ENCODE measurements around the gene KLHL15. TPM values are rescaled to one million over a fixed set of nuclear protein-coding genes. Genes with fewer than 3 reads are reported as not detected.

Gene KLHL15
- total and polyA plus RNA-seq, 2 donors from 2014 or later, result 2.2 to 7.2 TPM

GRCh38 chrX:23936180-23936579 lies 90.8 kb downstream of the KLHL15 start:
- Histone ChIP-seq H3K36me3 (ENCODE audit: control insufficient read depth in 2 of 3, insufficient read depth in 3 of 3, low read length in 3 of 3) (no peaks in the 10 kb centered on the region), H3K4me3 (ENCODE audit: low read length in 3 of 3) (no peak overlapping the region), H3K9ac (ENCODE audit: low read length in 3 of 3) (no peak overlapping the region), H3K9me3 (ENCODE audit: control insufficient read depth in 2 of 3, insufficient read depth in 1 of 3, low read length in 3 of 3) (no peaks in the 10 kb centered on the region), H3K27me3 (ENCODE audit: control insufficient read depth, insufficient read depth, low read length) (peaks cover 3% of the 10 kb centered on the region), H3K27ac (ENCODE audit: low read depth in 2 of 2, low read length in 2 of 2) (no peak overlapping the region), H3K4me1 (ENCODE audit: control insufficient read depth in 2 of 3, insufficient read depth in 2 of 3, low read depth in 1 of 3, low read length in 3 of 3) (no peaks in the 10 kb centered on the region)
- FAIRE-seq, result no peak
- intact Hi-C loops (cut with DNase I), result no loop called here
- no peak for TF ChIP-seq CTCF (IDR thresholded peaks at IDR 0.05; ENCODE audit: borderline replicate concordance, extremely low read depth, insufficient read depth)
- no peak for DNase-seq

- Histone ChIP-seq H3K4me1 (ENCODE audit: control insufficient read depth in 2 of 3, insufficient read depth in 2 of 3, low read depth in 1 of 3, low read length in 3 of 3) (no peaks in the 10 kb centered on the region), H3K4me3 (ENCODE audit: low read length in 3 of 3) (no peak overlapping the region), H3K9me3 (ENCODE audit: control insufficient read depth in 2 of 3, insufficient read depth in 1 of 3, low read length in 3 of 3) (no peaks in the 10 kb centered on the region), H3K27ac (ENCODE audit: low read depth in 2 of 2, low read length in 2 of 2) (no peak overlapping the region), H3K36me3 (ENCODE audit: control insufficient read depth in 2 of 3, insufficient read depth in 3 of 3, low read length in 3 of 3) (no peaks in the 10 kb centered on the region), H3K9ac (ENCODE audit: low read length in 3 of 3) (no peak overlapping the region), H3K27me3 (ENCODE audit: control insufficient read depth, insufficient read depth, low read length) (peaks cover 3% of the 10 kb centered on the region)
- no peak for TF ChIP-seq CTCF (IDR thresholded peaks at IDR 0.05; ENCODE audit: borderline replicate concordance, extremely low read depth, insufficient read depth)
- no peak for DNase-seq
- intact Hi-C loops (cut with DNase I), result no loop called here
- no peak for FAIRE-seq
Observed at GRCh38 chrX:23935106-23935505, 91.9 kb downstream of the KLHL15 start.

Other genes starting within 250 kb of the KLHL15 start
- gene SAT1, start 244.0 kb downstream of the KLHL15 start, total RNA-seq, result 417 TPM
- 574 TPM for gene SAT1, start 244.0 kb downstream of the KLHL15 start, polyA plus RNA-seq (ENCODE audit: insufficient read depth, low read depth, low replicate concordance)
- gene APOO, start 119.2 kb downstream of the KLHL15 start, total RNA-seq, result 30.4 TPM
- 110 TPM for gene APOO, start 119.2 kb downstream of the KLHL15 start, polyA plus RNA-seq (ENCODE audit: insufficient read depth, low read depth, low replicate concordance)
- not detected for gene CXorf58, start 119.2 kb downstream of the KLHL15 start, total RNA-seq
- 0.37 TPM for gene CXorf58, start 119.2 kb downstream of the KLHL15 start, polyA plus RNA-seq (ENCODE audit: insufficient read depth, low read depth, low replicate concordance)
- gene EIF2S3, start 27.8 kb upstream of the KLHL15 start, total RNA-seq, result 173 TPM
- gene EIF2S3, start 27.8 kb upstream of the KLHL15 start, polyA plus RNA-seq (ENCODE audit: insufficient read depth, low read depth, low replicate concordance), result 54.3 TPM
- 58.3 TPM for gene ZFX, start 122.5 kb upstream of the KLHL15 start, total RNA-seq
- gene ZFX, start 122.5 kb upstream of the KLHL15 start, polyA plus RNA-seq (ENCODE audit: insufficient read depth, low read depth, low replicate concordance), result 5.0 TPM

Measured in kidney (tissue), 14 donors.